DND-41 (cell line): Measurements from ENCODE around the gene OR2T3.

Experiments used
- ATAC-seq: fragments of 200-7000 bp; cut with Tn5 transposase; 3 replicates; pipeline ENCODE4 v1.9.1; 2021; ENCODE audit warnings: low read depth; ENCODE audit not compliant: insufficient read depth
- DNase-seq: peaks from one replicate; pipeline ENCODE4 v3.0.0-alpha.2; 2020
- H2AFZ ChIP-seq: 2 replicates; pipeline ENCODE4 v1.6.0; 2012; ENCODE audit warnings: low read depth, low read length
- H3K27ac ChIP-seq: 2 replicates; pipeline ENCODE4 v1.5.1; 2012; ENCODE audit warnings: low read length, inconsistent platforms
- H3K27me3 ChIP-seq: fragments of 200-600 bp; sonication (generic); 2 replicates; pipeline ENCODE4 v1.6.0; 2012; ENCODE audit warnings: low read length, mild to moderate bottlenecking, inconsistent platforms; ENCODE audit not compliant: insufficient read depth, poor library complexity
- H3K36me3 ChIP-seq: 2 replicates; pipeline ENCODE4 v1.5.1; 2012; ENCODE audit warnings: low read length, inconsistent platforms; ENCODE audit not compliant: insufficient read depth
- H3K4me1 ChIP-seq: 2 replicates; pipeline ENCODE4 v1.5.1; 2012; ENCODE audit warnings: mild to moderate bottlenecking, low read length; ENCODE audit not compliant: insufficient read depth
- H3K4me2 ChIP-seq: 2 replicates; pipeline ENCODE4 v1.6.0; 2012; ENCODE audit warnings: mild to moderate bottlenecking, moderate library complexity, low read length, inconsistent platforms; ENCODE audit not compliant: insufficient read depth
- H3K4me3 ChIP-seq, 2 experiments: fragments of 200-600 bp in 1 of 2; shearing (Covaris generic) in 1 of 2; 2 replicates each; pipeline ENCODE4 v1.5.1; 2012 to 2016; ENCODE audit warnings: inconsistent platforms in 2 of 2, low read length in 2 of 2, mild to moderate bottlenecking in 2 of 2, low read depth in 1 of 2, moderate library complexity in 1 of 2
- H3K79me2 ChIP-seq: 2 replicates; pipeline ENCODE4 v1.6.0; 2012; ENCODE audit warnings: low read length, inconsistent platforms; ENCODE audit not compliant: insufficient read depth
- H3K9ac ChIP-seq: 2 replicates; pipeline ENCODE4 v1.6.0; 2012; ENCODE audit warnings: low read depth, mild to moderate bottlenecking, inconsistent platforms, low read length, moderate library complexity
- H3K9me3 ChIP-seq: 2 replicates; pipeline ENCODE4 v1.5.1; 2012; ENCODE audit warnings: low read length, moderate library complexity, mild to moderate bottlenecking, inconsistent platforms; ENCODE audit not compliant: insufficient read depth, severe bottlenecking
- H4K20me1 ChIP-seq: 2 replicates; pipeline ENCODE4 v1.6.0; 2012; ENCODE audit warnings: low read length; ENCODE audit not compliant: insufficient read depth
- CTCF ChIP-seq: IDR thresholded peaks from 2 replicates; pipeline ENCODE4 v1.5.1; 2012; ENCODE audit warnings: borderline replicate concordance, low read length, moderate library complexity, mild to moderate bottlenecking; ENCODE audit not compliant: poor library complexity, severe bottlenecking; ENCODE audit errors: extremely low read depth
- EZH2 ChIP-seq: IDR thresholded peaks from 3 replicates; pipeline ENCODE4 v1.6.1; 2012; ENCODE audit warnings: borderline replicate concordance, low read depth, mild to moderate bottlenecking, moderate library complexity, low read length, inconsistent platforms; ENCODE audit not compliant: severe bottlenecking

Gene OR2T3

DNA sequence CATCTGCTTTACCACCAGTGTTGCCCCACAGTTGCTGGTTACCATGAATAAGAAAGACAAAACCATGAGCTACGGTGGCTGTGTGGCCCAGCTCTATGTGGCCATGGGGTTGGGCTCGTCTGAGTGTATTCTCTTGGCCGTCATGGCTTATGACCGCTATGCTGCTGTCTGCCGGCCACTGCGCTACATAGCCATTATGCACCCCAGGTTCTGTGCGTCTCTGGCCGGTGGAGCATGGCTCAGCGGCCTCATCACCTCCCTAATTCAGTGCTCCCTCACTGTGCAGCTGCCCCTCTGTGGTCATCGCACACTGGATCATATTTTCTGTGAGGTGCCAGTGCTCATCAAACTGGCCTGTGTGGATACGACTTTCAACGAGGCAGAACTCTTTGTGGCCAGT is 48.7 kb downstream of the OR2T3 start:
- Histone ChIP-seq H3K27ac (no peak overlapping the region), H3K4me3 (no peak overlapping the region), H3K9ac (no peak overlapping the region), H4K20me1 (no peaks in the 10 kb centered on the region), H3K4me1 (no peaks in the 10 kb centered on the region), H3K27me3 (no peaks in the 10 kb centered on the region), H3K79me2 (no peaks in the 10 kb centered on the region), H3K4me2 (no peak overlapping the region), H3K9me3 (no peaks in the 10 kb centered on the region), H2AFZ (no peak overlapping the region), H3K36me3 (no peaks in the 10 kb centered on the region)
- TF ChIP-seq CTCF (no peak), EZH2 (no peak)
- no peak for DNase-seq
- ATAC-seq = no peak
